ENCODE results near the gene ENO1. TPM values are rescaled to one million over a fixed set of nuclear protein-coding genes. Genes with fewer than 3 reads are reported as not detected.

Gene ENO1
- total and polyA plus RNA-seq, 2 of the 4 experiments (the other 2 are of a cell fraction): 2,125 to 3,643 TPM

- TF ChIP-seq MAZ (IDR thresholded peaks at IDR 0.05; ENCODE audit: borderline replicate concordance, low read depth, low read length) (no peak), FOS (IDR thresholded peaks at IDR 0.05; ENCODE audit: low read depth, low read length) (no peak)
Measured at GRCh38 chr1:8848663-8849386, 29.7 kb downstream of the ENO1 start (continued).

- ChIA-PET CTCF (interaction anchor here (0.7 to 1.9 kb wide), 11 partner anchors 10 to 286 kb away, joined by 3 to 15 read pairs (median 6); no protein-coding TSS in a partner anchor), POLR2A (ENCODE audit: unreplicated experiment) (no interaction called here)
Measured at GRCh38 chr1:8847990-8848389, 30.5 kb downstream of the ENO1 start.

More at GRCh38 chr1:8847990-8848389, 30.5 kb downstream of the ENO1 start:
- H3K27ac ChIP-seq (ENCODE audit: insufficient read depth, low read length): no peak overlapping the region
- no peak overlapping the region for H3K56ac ChIP-seq (ENCODE audit: extremely low read depth, insufficient read depth, low read length)
- H4K20me1 ChIP-seq (ENCODE audit: insufficient read depth, low read length): peaks cover 5% of the 10 kb centered on the region; the same call in 1 of the 2 replicates
- intact Hi-C loops (cut with micrococcal nuclease): loop anchor here (2.0 kb wide), 2 partner anchors 121 to 287 kb away; no protein-coding TSS in a partner anchor
- H4K91ac ChIP-seq (ENCODE audit: insufficient read depth, low read depth, low read length): no peak overlapping the region
- no peak overlapping the region for H2BK20ac ChIP-seq (ENCODE audit: low read depth, low read length)
- H2BK15ac ChIP-seq (ENCODE audit: low read depth, low read length): no peak overlapping the region; the same call in 2 of the 3 replicates
- no peak overlapping the region for H3K4me2 ChIP-seq (ENCODE audit: low read depth, low read length)
- no peak for TF ChIP-seq MAZ (IDR thresholded peaks at IDR 0.05; ENCODE audit: borderline replicate concordance, low read depth, low read length)
- TF ChIP-seq CTCF (conservative IDR thresholded peaks at IDR 0.05; ENCODE audit: low read depth, low read length): no peak
- no peak for TF ChIP-seq MXI1 (IDR thresholded peaks at IDR 0.05; ENCODE audit: borderline replicate concordance, low read depth, low read length)
- TF ChIP-seq MAFK (IDR thresholded peaks at IDR 0.05; ENCODE audit: low read depth, low read length): no peak
- TF ChIP-seq RFX5 (IDR thresholded peaks at IDR 0.05; ENCODE audit: low read depth, low read length): no peak
- no peak for TF ChIP-seq RAD21 (IDR thresholded peaks at IDR 0.05; ENCODE audit: low read length)
- TF ChIP-seq RCOR1 (IDR thresholded peaks at IDR 0.05; ENCODE audit: insufficient replicate concordance, low read length): no peak
- no peak overlapping the region for H3K14ac ChIP-seq (replicated peaks; ENCODE audit: low read depth, low read length)
- H2AFZ ChIP-seq (replicated peaks; ENCODE audit: low read length, poor library complexity): peak overlapping the region; percentile 32
- peak overlapping the region; percentile 59; the same call in 1 of the 2 replicates for H2AK5ac ChIP-seq (ENCODE audit: low read depth, low read length)
- no peaks in the 10 kb centered on the region for H3K36me3 ChIP-seq (ENCODE audit: control insufficient read depth, insufficient read depth, low read length)
- no peak overlapping the region for H3K9ac ChIP-seq (ENCODE audit: low read depth, low read length)
- H4K8ac ChIP-seq (ENCODE audit: low read depth in 2 of 2, low read length in 2 of 2): no peak overlapping the region
- H2AK9ac ChIP-seq (replicated peaks; ENCODE audit: low read depth, low read length, poor library complexity): no peak overlapping the region
- H3K79me1 ChIP-seq (ENCODE audit: low read depth in 1 of 2, low read length in 2 of 2): no peaks in the 10 kb centered on the region
- no TSS peak for BruUV-seq (replicated peaks)
- H3K27me3 ChIP-seq (ENCODE audit: control insufficient read depth, insufficient read depth, low read length): peaks cover 12% of the 10 kb centered on the region
- H3K9me1 ChIP-seq (ENCODE audit: insufficient read depth, low read length): no peaks in the 10 kb centered on the region; the same call in 1 of the 2 replicates
- no peak for DNase-seq
- no peak overlapping the region for H3K4me3 ChIP-seq (ENCODE audit: insufficient read depth, low read depth, low read length)
- H2BK5ac ChIP-seq (ENCODE audit: low read depth, low read length, poor library complexity, severe bottlenecking): no peak overlapping the region
- peak overlapping the region; percentile 47; the same call in 1 of the 2 replicates for H3K4ac ChIP-seq (ENCODE audit: low read depth, low read length)
- dilution Hi-C loops (cut with HindIII; ENCODE audit: low sequenced_read_pairs, unreplicated experiment): no loop called here
- in situ Hi-C loops (cut with MboI; ENCODE audit: low sequenced_read_pairs): loop anchor here (10.0 kb wide), 1 partner anchor 283 kb away; no protein-coding TSS in a partner anchor
- peaks cover 2% of the 10 kb centered on the region for H3K4me1 ChIP-seq (ENCODE audit: control insufficient read depth, insufficient read depth, low read length)
- no peak overlapping the region for H4K5ac ChIP-seq (ENCODE audit: low read depth, low read length)
- H3K18ac ChIP-seq (ENCODE audit: low read depth, low read length): no peak overlapping the region; the same call in 1 of the 2 replicates
- H3K23ac ChIP-seq (ENCODE audit: low read depth, low read length): no peak overlapping the region
- no peak for ATAC-seq (ENCODE audit: low read depth)
- 86% methylated on average over 1 of the region's 5 CpGs; no CpG with 5 or more reads in 1 of the 2 experiments for WGBS, 2 experiments (ENCODE audit: extremely low coverage in 2 of 2, insufficient read length in 1 of 2)
- H3K9me3 ChIP-seq (ENCODE audit: control insufficient read depth, insufficient read depth, low read length): no peaks in the 10 kb centered on the region; the same call in 1 of the 2 replicates
- H2BK120ac ChIP-seq (ENCODE audit: low read depth, low read length): no peak overlapping the region
